Calu3 (cell line): ENCODE data around the gene ZYG11B. TPM values are rescaled to one million over a fixed set of nuclear protein-coding genes. Genes with fewer than 3 reads are reported as not detected.
"Not testable (repeated sequence)": the region's sequence is repeated elsewhere in the genome, so short reads cannot be mapped to it uniquely, and the experiment has no call there.

Experiments
- BruUV-seq: library from RNA; stranded (reverse); fragments of 400-500 nt; replicated peaks from 2 replicates; lab custom pipeline; 2021; lab: Mats Ljungman, UMichigan
- CTCF ChIA-PET: fragments of 300-600 bp; sonication (Branson Sonifier 250); formaldehyde crosslinking; loops from one replicate; lab custom pipeline; 2022; ENCODE audit warnings: antibody characterized with exemption; lab: Charles Lee
- DNase-seq: peaks from one replicate; pipeline ENCODE4 v3.0.0; 2022
- H3K27ac Mint-ChIP-seq: one replicate; pipeline ENCODE4 v1.8.0; 2022; ENCODE audit warnings: mixed read lengths; ENCODE audit not compliant: unreplicated experiment
- H3K27me3 Mint-ChIP-seq: one replicate; pipeline ENCODE4 v1.8.0; 2022; ENCODE audit warnings: mixed read lengths; ENCODE audit not compliant: unreplicated experiment
- H3K36me3 Mint-ChIP-seq: one replicate; pipeline ENCODE4 v1.8.0; 2022; ENCODE audit warnings: mild to moderate bottlenecking, moderate library complexity, mixed read lengths; ENCODE audit not compliant: insufficient read depth, unreplicated experiment
- H3K4me1 Mint-ChIP-seq: one replicate; pipeline ENCODE4 v1.8.0; 2022; ENCODE audit warnings: mild to moderate bottlenecking, low read depth, mixed read lengths; ENCODE audit not compliant: unreplicated experiment
- H3K4me3 Mint-ChIP-seq: one replicate; pipeline ENCODE4 v1.8.0; 2022; ENCODE audit warnings: mild to moderate bottlenecking, low read depth, moderate library complexity, mixed read lengths; ENCODE audit not compliant: unreplicated experiment
- H3K9me3 Mint-ChIP-seq: one replicate; pipeline ENCODE4 v1.8.0; 2022; ENCODE audit warnings: low read depth, mixed read lengths; ENCODE audit not compliant: unreplicated experiment
- CTCF ChIP-seq: fragments of 200-600 bp; IDR thresholded peaks from one replicate; pipeline ENCODE4 v1.8.0; 2022; ENCODE audit warnings: antibody characterized with exemption; ENCODE audit not compliant: unreplicated experiment
- intact Hi-C: fragments of 100-400 bp; cut with micrococcal nuclease; formaldehyde crosslinking; loops from one replicate; pipeline ENCODE4 v1.10.0; 2022; ENCODE audit not compliant: unreplicated experiment
- total RNA-seq: library from RNA; stranded (reverse); gene quantifications from 2 replicates; pipeline ENCODE4 v1.2.3, GENCODE V29; 2022

ZYG11B gene
- total RNA-seq, 1 experiment from 2014 or later: 14.8 TPM

- no peaks in the 10 kb centered on the region for H3K9me3 Mint-ChIP-seq
- H3K4me1 Mint-ChIP-seq: no peaks in the 10 kb centered on the region
- peaks cover 5% of the 10 kb centered on the region for H3K36me3 Mint-ChIP-seq
- BruUV-seq: no TSS peak
- no peak overlapping the region for H3K4me3 Mint-ChIP-seq
- CTCF ChIA-PET: no interaction called here
- H3K27me3 Mint-ChIP-seq: no peaks in the 10 kb centered on the region
- no peak for DNase-seq
- no peak overlapping the region for H3K27ac Mint-ChIP-seq
- no peak for TF ChIP-seq CTCF
- intact Hi-C loops: no loop called here
These were observed 43.2 kb downstream of the ZYG11B start for GRCh38 chr1:52769346-52770033.

GRCh38 chr1:52771384-52771783, 45.1 kb downstream of the ZYG11B start:
- Mint-ChIP-seq H3K27me3 (no peaks in the 10 kb centered on the region), H3K9me3 (no peaks in the 10 kb centered on the region), H3K4me3 (no peak overlapping the region), H3K4me1 (no peaks in the 10 kb centered on the region), H3K36me3 (peaks cover 5% of the 10 kb centered on the region), H3K27ac (no peak overlapping the region)
- no TSS peak for BruUV-seq
- CTCF ChIA-PET: no interaction called here
- intact Hi-C loops: no loop called here
- no peak for DNase-seq
- no peak for TF ChIP-seq CTCF

GRCh38 chr1:52786148-52786547, 59.9 kb downstream of the ZYG11B start:
- DNase-seq: no peak
- Mint-ChIP-seq H3K27me3 (no peaks in the 10 kb centered on the region), H3K4me3 (no peak overlapping the region), H3K27ac (no peak overlapping the region), H3K4me1 (no peaks in the 10 kb centered on the region), H3K9me3 (no peaks in the 10 kb centered on the region), H3K36me3 (peaks cover 15% of the 10 kb centered on the region)
- no TSS peak for BruUV-seq
- intact Hi-C loops: no loop called here
- no peak for TF ChIP-seq CTCF
- CTCF ChIA-PET: no interaction called here

- CTCF ChIA-PET: interaction anchor here (0.6 to 0.7 kb wide), 2 partner anchors 52 to 115 kb away, joined by 3 read pairs; partner anchors contain the start of gene ZYG11A
- H3K4me3 Mint-ChIP-seq, H3K36me3 Mint-ChIP-seq, DNase-seq, H3K27ac Mint-ChIP-seq, BruUV-seq, intact Hi-C loops, H3K27me3 Mint-ChIP-seq, H3K9me3 Mint-ChIP-seq, H3K4me1 Mint-ChIP-seq: not testable (repeated sequence)
These were observed 64.2 kb downstream of the ZYG11B start for GRCh38 chr1:52790429-52790828.

- intact Hi-C loops: no loop called here
- TF ChIP-seq CTCF: no peak
- no TSS peak for BruUV-seq
- Mint-ChIP-seq H3K27ac (no peak overlapping the region), H3K9me3 (no peaks in the 10 kb centered on the region), H3K4me3 (no peak overlapping the region), H3K36me3 (peaks cover 9% of the 10 kb centered on the region), H3K27me3 (no peaks in the 10 kb centered on the region), H3K4me1 (no peaks in the 10 kb centered on the region)
- CTCF ChIA-PET: no interaction called here
- no peak for DNase-seq
These were observed 65.8 kb downstream of the ZYG11B start for GRCh38 chr1:52792036-52792435.

GRCh38 chr1:52793717-52794116, 67.5 kb downstream of the ZYG11B start:
- CTCF ChIA-PET, H3K9me3 Mint-ChIP-seq, H3K4me3 Mint-ChIP-seq, intact Hi-C loops, H3K27me3 Mint-ChIP-seq, H3K4me1 Mint-ChIP-seq, H3K27ac Mint-ChIP-seq, DNase-seq, H3K36me3 Mint-ChIP-seq, BruUV-seq: not testable (repeated sequence)
